Measurements from ENCODE around the gene ZNF142. TPM values are rescaled to one million over a fixed set of nuclear protein-coding genes. Genes with fewer than 3 reads are reported as not detected.

ZNF142 gene
- total and polyA plus RNA-seq, 9 of the 15 experiments (the other 6 are each of a cell fraction or from before 2014, with no cell fraction given): 0.50 to 26.1 (median 4.5) TPM

DNA sequence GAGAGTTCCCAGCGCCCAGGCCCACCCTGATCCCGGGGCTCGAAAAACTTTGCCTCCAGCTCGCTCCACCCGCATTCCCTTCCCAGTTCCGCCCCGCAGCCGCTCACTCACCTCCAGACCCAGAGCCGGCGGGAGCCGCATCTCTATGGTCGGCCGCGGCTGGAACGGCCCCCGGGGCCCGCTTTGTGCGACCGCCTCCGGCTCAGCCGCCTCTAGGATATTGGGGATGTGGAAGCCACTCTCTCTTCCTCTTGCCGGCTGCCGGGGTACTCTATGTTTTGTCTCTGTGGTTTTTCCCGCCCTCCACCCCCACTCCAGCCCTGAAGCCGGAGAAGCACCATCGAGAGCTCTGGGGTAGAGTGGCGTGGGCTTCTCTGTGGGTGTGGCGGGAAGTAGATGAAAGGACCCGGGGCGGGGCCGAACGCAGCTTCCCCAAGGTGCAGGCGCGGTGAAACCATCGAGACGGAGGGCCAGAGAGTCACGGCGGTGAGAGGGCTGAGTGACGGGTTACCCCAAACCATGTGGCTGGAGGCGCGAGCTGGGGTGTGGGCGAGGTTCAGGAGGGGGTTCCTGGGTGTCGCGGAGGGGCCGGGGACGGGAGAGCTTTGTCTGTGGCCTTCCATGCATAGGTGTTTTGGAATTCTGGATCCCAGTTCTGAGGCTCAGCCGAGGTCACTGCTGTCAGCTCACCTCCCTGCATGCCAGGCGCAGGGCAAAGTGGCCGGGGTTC lies at the start of gene ZNF142, which contains the start of gene BCS1L (continued):
- TF ChIP-seq POLR2G (IDR thresholded peaks at IDR 0.05; ENCODE audit: low read depth, low read length) (peak; percentile 91), PHF20 (IDR thresholded peaks at IDR 0.05; ENCODE audit: partially characterized antibody) (peak; percentile 32), FOXJ2 (tag; IDR thresholded peaks at IDR 0.05) (0 out of 2 replicates have a peak, but pooled peaks have one; percentile 15), ZNF780A (CRISPR knock-in tag; IDR thresholded peaks at IDR 0.05) (no peak), PTBP1 (IDR thresholded peaks at IDR 0.05; ENCODE audit: low read depth, low read length) (no peak), ELF1 (tag; IDR thresholded peaks at IDR 0.05) (peak; percentile 74), ZFPM2 (CRISPR knock-in tag; IDR thresholded peaks at IDR 0.05) (no peak), ZNF121 (CRISPR knock-in tag; conservative IDR thresholded peaks at IDR 0.05) (no peak), SP2 (IDR thresholded peaks at IDR 0.05; ENCODE audit: extremely low read depth, low read depth, low read length, poor library complexity, severe bottlenecking) (peak; percentile 85), CXXC5 (CRISPR knock-in tag; IDR thresholded peaks at IDR 0.05) (peak; percentile 53), GATA2 (CRISPR knock-in tag; IDR thresholded peaks at IDR 0.05) (no peak), POLR2A (conservative IDR thresholded peaks at IDR 0.05) (peak; percentile 81), KDM1A (IDR thresholded peaks at IDR 0.05) (no peak), RBFOX2 (IDR thresholded peaks at IDR 0.05; ENCODE audit: low read depth, low read length) (peak; percentile 91)
- TF ChIP-seq, protein P1, sequence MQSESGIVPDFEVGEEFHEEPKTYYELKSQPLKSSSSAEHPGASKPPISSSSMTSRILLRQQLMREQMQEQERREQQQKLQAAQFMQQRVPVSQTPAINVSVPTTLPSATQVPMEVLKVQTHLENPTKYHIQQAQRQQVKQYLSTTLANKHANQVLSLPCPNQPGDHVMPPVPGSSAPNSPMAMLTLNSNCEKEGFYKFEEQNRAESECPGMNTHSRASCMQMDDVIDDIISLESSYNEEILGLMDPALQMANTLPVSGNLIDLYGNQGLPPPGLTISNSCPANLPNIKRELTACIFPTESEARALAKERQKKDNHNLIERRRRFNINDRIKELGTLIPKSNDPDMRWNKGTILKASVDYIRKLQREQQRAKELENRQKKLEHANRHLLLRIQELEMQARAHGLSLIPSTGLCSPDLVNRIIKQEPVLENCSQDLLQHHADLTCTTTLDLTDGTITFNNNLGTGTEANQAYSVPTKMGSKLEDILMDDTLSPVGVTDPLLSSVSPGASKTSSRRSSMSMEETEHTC (IDR thresholded peaks at IDR 0.05): no peak
- TF ChIP-seq, protein P2, sequence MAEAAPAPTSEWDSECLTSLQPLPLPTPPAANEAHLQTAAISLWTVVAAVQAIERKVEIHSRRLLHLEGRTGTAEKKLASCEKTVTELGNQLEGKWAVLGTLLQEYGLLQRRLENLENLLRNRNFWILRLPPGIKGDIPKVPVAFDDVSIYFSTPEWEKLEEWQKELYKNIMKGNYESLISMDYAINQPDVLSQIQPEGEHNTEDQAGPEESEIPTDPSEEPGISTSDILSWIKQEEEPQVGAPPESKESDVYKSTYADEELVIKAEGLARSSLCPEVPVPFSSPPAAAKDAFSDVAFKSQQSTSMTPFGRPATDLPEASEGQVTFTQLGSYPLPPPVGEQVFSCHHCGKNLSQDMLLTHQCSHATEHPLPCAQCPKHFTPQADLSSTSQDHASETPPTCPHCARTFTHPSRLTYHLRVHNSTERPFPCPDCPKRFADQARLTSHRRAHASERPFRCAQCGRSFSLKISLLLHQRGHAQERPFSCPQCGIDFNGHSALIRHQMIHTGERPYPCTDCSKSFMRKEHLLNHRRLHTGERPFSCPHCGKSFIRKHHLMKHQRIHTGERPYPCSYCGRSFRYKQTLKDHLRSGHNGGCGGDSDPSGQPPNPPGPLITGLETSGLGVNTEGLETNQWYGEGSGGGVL (CRISPR knock-in tag; IDR thresholded peaks at IDR 0.05): no peak
- TF ChIP-seq, protein P3, sequence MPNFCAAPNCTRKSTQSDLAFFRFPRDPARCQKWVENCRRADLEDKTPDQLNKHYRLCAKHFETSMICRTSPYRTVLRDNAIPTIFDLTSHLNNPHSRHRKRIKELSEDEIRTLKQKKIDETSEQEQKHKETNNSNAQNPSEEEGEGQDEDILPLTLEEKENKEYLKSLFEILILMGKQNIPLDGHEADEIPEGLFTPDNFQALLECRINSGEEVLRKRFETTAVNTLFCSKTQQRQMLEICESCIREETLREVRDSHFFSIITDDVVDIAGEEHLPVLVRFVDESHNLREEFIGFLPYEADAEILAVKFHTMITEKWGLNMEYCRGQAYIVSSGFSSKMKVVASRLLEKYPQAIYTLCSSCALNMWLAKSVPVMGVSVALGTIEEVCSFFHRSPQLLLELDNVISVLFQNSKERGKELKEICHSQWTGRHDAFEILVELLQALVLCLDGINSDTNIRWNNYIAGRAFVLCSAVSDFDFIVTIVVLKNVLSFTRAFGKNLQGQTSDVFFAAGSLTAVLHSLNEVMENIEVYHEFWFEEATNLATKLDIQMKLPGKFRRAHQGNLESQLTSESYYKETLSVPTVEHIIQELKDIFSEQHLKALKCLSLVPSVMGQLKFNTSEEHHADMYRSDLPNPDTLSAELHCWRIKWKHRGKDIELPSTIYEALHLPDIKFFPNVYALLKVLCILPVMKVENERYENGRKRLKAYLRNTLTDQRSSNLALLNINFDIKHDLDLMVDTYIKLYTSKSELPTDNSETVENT (CRISPR knock-in tag; IDR thresholded peaks at IDR 0.05): 0 out of 2 replicates have a peak, but pooled peaks have one; percentile 26
- TF ChIP-seq, protein P4, sequence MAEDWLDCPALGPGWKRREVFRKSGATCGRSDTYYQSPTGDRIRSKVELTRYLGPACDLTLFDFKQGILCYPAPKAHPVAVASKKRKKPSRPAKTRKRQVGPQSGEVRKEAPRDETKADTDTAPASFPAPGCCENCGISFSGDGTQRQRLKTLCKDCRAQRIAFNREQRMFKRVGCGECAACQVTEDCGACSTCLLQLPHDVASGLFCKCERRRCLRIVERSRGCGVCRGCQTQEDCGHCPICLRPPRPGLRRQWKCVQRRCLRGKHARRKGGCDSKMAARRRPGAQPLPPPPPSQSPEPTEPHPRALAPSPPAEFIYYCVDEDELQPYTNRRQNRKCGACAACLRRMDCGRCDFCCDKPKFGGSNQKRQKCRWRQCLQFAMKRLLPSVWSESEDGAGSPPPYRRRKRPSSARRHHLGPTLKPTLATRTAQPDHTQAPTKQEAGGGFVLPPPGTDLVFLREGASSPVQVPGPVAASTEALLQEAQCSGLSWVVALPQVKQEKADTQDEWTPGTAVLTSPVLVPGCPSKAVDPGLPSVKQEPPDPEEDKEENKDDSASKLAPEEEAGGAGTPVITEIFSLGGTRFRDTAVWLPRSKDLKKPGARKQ (CRISPR knock-in tag; IDR thresholded peaks at IDR 0.05): no peak

Measured in K562 (cell line).